Nephron progenitor cell (in vitro differentiated cells): ENCODE measurements around the gene OR13F1.

ENCODE experiments used
- DNase-seq: peaks from one replicate; pipeline ENCODE4 v3.0.0; 2021
- H3K27ac Mint-ChIP-seq: 2 replicates; pipeline ENCODE4 v1.8.0; 2021; ENCODE audit warnings: mild to moderate bottlenecking, moderate library complexity, mixed read lengths
- H3K27me3 Mint-ChIP-seq: 2 replicates; pipeline ENCODE4 v1.8.0; 2021; ENCODE audit warnings: mild to moderate bottlenecking, low read depth, mixed read lengths; ENCODE audit not compliant: poor library complexity
- H3K36me3 Mint-ChIP-seq: 2 replicates; pipeline ENCODE4 v1.8.0; 2021; ENCODE audit warnings: low read depth, mixed read lengths
- H3K4me1 Mint-ChIP-seq: 2 replicates; pipeline ENCODE4 v1.8.0; 2021; ENCODE audit warnings: mixed read lengths
- H3K4me3 Mint-ChIP-seq: 2 replicates; pipeline ENCODE4 v1.8.0; 2021; ENCODE audit warnings: mild to moderate bottlenecking, moderate library complexity, mixed read lengths
- H3K9me3 Mint-ChIP-seq: 2 replicates; pipeline ENCODE4 v1.8.0; 2021; ENCODE audit warnings: mild to moderate bottlenecking, moderate library complexity, mixed read lengths
- TF ChIP-seq, protein P1 (sequence below): fragments of 200-600 bp; sonication (generic); IDR thresholded peaks from 2 replicates; pipeline ENCODE4 v1.5.0; 2021; ENCODE audit warnings: antibody characterized with exemption

OR13F1 gene, protein sequence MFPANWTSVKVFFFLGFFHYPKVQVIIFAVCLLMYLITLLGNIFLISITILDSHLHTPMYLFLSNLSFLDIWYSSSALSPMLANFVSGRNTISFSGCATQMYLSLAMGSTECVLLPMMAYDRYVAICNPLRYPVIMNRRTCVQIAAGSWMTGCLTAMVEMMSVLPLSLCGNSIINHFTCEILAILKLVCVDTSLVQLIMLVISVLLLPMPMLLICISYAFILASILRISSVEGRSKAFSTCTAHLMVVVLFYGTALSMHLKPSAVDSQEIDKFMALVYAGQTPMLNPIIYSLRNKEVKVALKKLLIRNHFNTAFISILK

DNA sequence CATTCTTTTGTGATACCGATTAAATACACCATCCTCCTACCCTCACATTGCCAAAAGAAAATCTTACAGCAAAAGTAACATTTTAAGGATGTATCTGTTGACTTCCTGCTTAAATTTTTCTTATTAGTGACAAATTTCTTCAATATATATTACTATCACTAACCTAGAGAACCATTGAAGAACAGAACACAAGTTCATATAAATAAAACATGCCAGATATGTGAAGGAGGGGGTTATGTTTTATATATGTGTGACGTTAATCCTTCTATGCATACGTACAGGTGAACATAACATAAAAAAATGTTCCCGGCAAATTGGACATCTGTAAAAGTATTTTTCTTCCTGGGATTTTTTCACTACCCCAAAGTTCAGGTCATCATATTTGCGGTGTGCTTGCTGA, at the start of gene OR13F1:
OR13F1 (plus strand) TSS at position 301 of the 400 bp plus-strand sequence; CDS start at position 301, 0 bp downstream.
- no peak for DNase-seq
- no peak within 1 kb of the TSS for H3K4me3 Mint-ChIP-seq
- no peaks in the 10 kb centered on the region for H3K9me3 Mint-ChIP-seq
- H3K36me3 Mint-ChIP-seq = no peaks in the 10 kb centered on the region
- H3K27me3 Mint-ChIP-seq = no peaks in the 10 kb centered on the region
- TF ChIP-seq, protein P1, sequence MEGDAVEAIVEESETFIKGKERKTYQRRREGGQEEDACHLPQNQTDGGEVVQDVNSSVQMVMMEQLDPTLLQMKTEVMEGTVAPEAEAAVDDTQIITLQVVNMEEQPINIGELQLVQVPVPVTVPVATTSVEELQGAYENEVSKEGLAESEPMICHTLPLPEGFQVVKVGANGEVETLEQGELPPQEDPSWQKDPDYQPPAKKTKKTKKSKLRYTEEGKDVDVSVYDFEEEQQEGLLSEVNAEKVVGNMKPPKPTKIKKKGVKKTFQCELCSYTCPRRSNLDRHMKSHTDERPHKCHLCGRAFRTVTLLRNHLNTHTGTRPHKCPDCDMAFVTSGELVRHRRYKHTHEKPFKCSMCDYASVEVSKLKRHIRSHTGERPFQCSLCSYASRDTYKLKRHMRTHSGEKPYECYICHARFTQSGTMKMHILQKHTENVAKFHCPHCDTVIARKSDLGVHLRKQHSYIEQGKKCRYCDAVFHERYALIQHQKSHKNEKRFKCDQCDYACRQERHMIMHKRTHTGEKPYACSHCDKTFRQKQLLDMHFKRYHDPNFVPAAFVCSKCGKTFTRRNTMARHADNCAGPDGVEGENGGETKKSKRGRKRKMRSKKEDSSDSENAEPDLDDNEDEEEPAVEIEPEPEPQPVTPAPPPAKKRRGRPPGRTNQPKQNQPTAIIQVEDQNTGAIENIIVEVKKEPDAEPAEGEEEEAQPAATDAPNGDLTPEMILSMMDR = no peak
- no peak within 1 kb of the TSS for H3K27ac Mint-ChIP-seq
- H3K4me1 Mint-ChIP-seq = no peaks in the 10 kb centered on the region

DNA sequence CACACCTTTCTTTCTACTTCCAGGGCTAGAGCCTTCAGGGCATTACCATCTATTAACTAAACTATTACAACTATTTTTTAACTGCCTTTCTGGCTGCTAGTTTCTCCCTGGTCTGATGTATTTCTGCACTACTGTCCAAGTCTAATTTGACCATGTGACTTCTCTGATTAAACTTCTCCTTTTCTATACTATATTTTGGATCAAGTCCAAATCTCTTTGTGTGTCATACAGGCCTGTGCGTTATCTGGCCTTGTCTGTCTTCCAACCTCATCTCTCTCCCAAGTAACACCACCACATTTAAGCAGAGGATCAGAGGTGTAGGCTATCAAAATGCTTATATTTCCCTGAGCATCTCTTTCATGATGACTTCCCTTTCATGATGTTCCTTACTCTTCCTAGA, 47.2 kb upstream of the OR13F1 start:
- Mint-ChIP-seq H3K9me3 (no peaks in the 10 kb centered on the region), H3K36me3 (no peaks in the 10 kb centered on the region), H3K27me3 (peaks cover 3% of the 10 kb centered on the region), H3K4me1 (no peaks in the 10 kb centered on the region), H3K27ac (no peak overlapping the region), H3K4me3 (no peak overlapping the region)
- TF ChIP-seq, protein P1 = no peak
- DNase-seq = no peak

DNA sequence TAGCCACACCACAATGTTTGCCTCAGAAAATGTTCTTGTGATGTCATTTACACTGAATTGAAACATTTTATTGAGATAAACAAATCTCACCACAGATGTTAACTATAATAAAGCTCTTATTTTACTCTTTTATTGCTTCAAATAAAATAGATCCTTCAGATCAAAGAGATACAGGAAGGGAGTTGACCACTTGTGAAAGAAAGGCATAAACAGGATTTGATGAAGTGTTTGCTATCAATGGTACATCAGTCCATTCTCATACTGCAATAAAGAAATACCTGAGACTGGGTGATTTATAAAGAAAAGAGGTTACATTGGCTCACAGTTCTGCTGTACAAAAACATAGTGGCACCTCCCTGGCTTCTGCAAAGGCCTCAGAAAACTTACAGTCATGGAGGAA, 40.2 kb upstream of the OR13F1 start:
- no peaks in the 10 kb centered on the region for H3K27me3 Mint-ChIP-seq
- peaks cover 7% of the 10 kb centered on the region for H3K9me3 Mint-ChIP-seq

DNA sequence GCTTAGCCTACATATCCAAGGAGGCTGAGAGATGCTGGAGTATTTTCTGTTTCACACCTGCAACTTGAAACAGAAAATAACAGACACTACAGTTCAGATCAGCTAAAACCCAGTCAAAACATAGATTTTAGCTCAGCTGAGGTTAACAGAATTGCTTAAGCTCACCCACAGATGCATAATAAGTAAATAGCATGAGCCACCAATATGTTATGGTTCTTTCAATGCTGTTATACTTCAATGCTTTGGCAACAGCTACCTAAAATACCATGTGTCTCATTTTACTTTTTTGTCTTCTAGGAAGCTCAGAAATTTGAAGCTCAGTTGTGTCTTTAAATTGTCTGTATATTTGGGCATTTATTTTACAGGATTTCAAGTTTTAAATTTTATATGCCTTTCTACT, 35.8 kb upstream of the OR13F1 start:
- Mint-ChIP-seq H3K9me3 (peaks cover 7% of the 10 kb centered on the region), H3K27ac (no peak overlapping the region), H3K4me3 (no peak overlapping the region), H3K4me1 (no peaks in the 10 kb centered on the region), H3K27me3 (no peaks in the 10 kb centered on the region), H3K36me3 (no peaks in the 10 kb centered on the region)
- no peak for DNase-seq
- TF ChIP-seq, protein P1 = no peak

More for the DNA sequence above, 40.2 kb upstream of the OR13F1 start:
- H3K36me3 Mint-ChIP-seq = no peaks in the 10 kb centered on the region
- H3K27ac Mint-ChIP-seq = no peak overlapping the region
- no peaks in the 10 kb centered on the region for H3K4me1 Mint-ChIP-seq
- TF ChIP-seq, protein P1 = no peak
- H3K4me3 Mint-ChIP-seq = no peak overlapping the region
- DNase-seq = no peak

DNA sequence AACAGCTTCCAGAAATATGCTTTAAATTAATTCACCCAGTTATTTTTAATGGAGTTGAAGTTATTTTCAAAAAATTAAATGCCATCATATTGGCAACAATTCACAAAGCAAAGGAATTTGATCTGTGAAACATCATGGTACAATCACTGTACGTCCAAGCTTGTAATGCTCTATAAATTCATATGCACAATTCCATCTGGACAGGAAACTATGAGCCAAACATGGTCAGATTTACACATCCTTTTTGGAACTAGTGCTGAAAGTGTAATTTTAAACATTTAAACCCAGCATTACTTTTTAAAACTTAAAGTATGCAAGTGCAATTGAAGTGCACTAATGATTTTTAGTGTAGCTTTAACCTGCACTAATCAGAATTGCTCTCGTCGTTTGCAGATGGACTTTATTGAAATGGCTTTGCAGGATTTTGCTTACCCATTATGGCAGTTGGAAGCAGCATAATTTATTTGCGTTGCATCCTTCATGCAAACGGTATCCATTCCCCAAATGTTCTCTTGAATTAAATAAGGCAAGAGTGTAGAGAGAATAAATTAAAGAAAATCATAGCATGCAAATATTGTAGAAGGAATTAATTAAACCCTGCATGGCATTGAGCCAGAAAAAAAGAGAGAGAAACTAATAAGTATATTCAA, 21.0 kb upstream of the OR13F1 start:
- Mint-ChIP-seq H3K36me3 (no peaks in the 10 kb centered on the region), H3K27ac (no peak overlapping the region), H3K4me3 (no peak overlapping the region), H3K27me3 (no peaks in the 10 kb centered on the region), H3K4me1 (no peaks in the 10 kb centered on the region), H3K9me3 (no peaks in the 10 kb centered on the region)
- TF ChIP-seq, protein P1 = no peak
- no peak for DNase-seq
